Astrocyte of the hippocampus (primary cell): ENCODE data around the gene ESPNL.

ENCODE experiments used
- DNase-seq: peaks from one replicate; pipeline ENCODE4 v3.0.0; 2011; ENCODE audit warnings: low read depth, low spot score

ESPNL gene

GRCh38 chr2:238129166-238130010 lies 29.2 kb downstream of the ESPNL start:
- no peak for DNase-seq

- no peak for DNase-seq
Observed at GRCh38 chr2:238130111-238130695, 30.1 kb downstream of the ESPNL start.

GRCh38 chr2:238130696-238131628 lies 30.8 kb downstream of the ESPNL start:
- DNase-seq: no peak

- DNase-seq: no peak
Observed at GRCh38 chr2:238131761-238132462, 31.8 kb downstream of the ESPNL start.

- no peak for DNase-seq
Observed at GRCh38 chr2:238132463-238133450, 32.6 kb downstream of the ESPNL start.

- DNase-seq: no peak
Observed at GRCh38 chr2:238133499-238134392, 33.6 kb downstream of the ESPNL start.

- DNase-seq: no peak
Observed at GRCh38 chr2:238134393-238134785, 34.2 kb downstream of the ESPNL start.

GRCh38 chr2:238135601-238136150 lies 35.5 kb downstream of the ESPNL start:
- DNase-seq: no peak

- DNase-seq: no peak
Observed at GRCh38 chr2:238136820-238137537, 36.8 kb downstream of the ESPNL start.

- DNase-seq: no peak
Observed at GRCh38 chr2:238137885-238138284, 37.7 kb downstream of the ESPNL start.

- DNase-seq: no peak
Observed at GRCh38 chr2:238138331-238139195, 38.4 kb downstream of the ESPNL start, which contains the start of gene KLHL30. TSS of gene KLHL30 (plus strand) at chr2:238138668. CDS start at chr2:238140755, 2,087 bp downstream.

- DNase-seq: no peak
Observed at GRCh38 chr2:238139196-238140039, 39.3 kb downstream of the ESPNL start.

GRCh38 chr2:238140040-238140439 lies 39.9 kb downstream of the ESPNL start:
- DNase-seq: no peak

GRCh38 chr2:238140721-238141540 lies 40.8 kb downstream of the ESPNL start:
- no peak for DNase-seq

GRCh38 chr2:238141541-238142318 lies 41.6 kb downstream of the ESPNL start:
- DNase-seq: no peak
